H9 (cell line): ENCODE measurements around the gene CWC27. TPM values are rescaled to one million over a fixed set of nuclear protein-coding genes. Genes with fewer than 3 reads are reported as not detected.

ENCODE experiments used
- DNase-seq: peaks from one replicate; pipeline ENCODE4 v3.0.0-alpha.2; 2017
- H2AFZ ChIP-seq: one replicate; pipeline ENCODE4 v1.6.1; 2013; ENCODE audit warnings: mild to moderate bottlenecking, low read length, control low read depth, moderate library complexity
- H2AK5ac ChIP-seq: 2 replicates; pipeline ENCODE4 v1.6.1; 2013; ENCODE audit warnings: low read length, control low read depth, mixed read lengths; ENCODE audit not compliant: insufficient read length
- H2BK120ac ChIP-seq: one replicate; pipeline ENCODE4 v1.6.1; 2013; ENCODE audit warnings: low read depth, mild to moderate bottlenecking, low read length, control low read depth, inconsistent platforms; ENCODE audit not compliant: poor library complexity, severe bottlenecking
- H2BK12ac ChIP-seq: 2 replicates; pipeline ENCODE4 v1.6.1; 2013; ENCODE audit warnings: low read length, control low read depth, mixed read lengths, low read depth; ENCODE audit not compliant: insufficient read length
- H2BK15ac ChIP-seq: 2 replicates; pipeline ENCODE4 v1.6.1; 2013; ENCODE audit warnings: low read depth, low read length, control low read depth
- H2BK20ac ChIP-seq: one replicate; pipeline ENCODE4 v1.6.1; 2013; ENCODE audit warnings: low read depth, mild to moderate bottlenecking, low read length, control low read depth, inconsistent platforms; ENCODE audit not compliant: poor library complexity, severe bottlenecking
- H2BK5ac ChIP-seq: 2 replicates; pipeline ENCODE4 v1.6.1; 2013; ENCODE audit warnings: low read length, control low read depth, mixed read lengths; ENCODE audit not compliant: insufficient read length
- H3K14ac ChIP-seq: 2 replicates; pipeline ENCODE4 v1.6.1; 2013; ENCODE audit warnings: low read length, control low read depth; ENCODE audit not compliant: insufficient read depth
- H3K18ac ChIP-seq: 2 replicates; pipeline ENCODE4 v1.6.1; 2013; ENCODE audit warnings: low read depth, mild to moderate bottlenecking, mixed read lengths, low read length, control low read depth; ENCODE audit not compliant: insufficient read length
- H3K23ac ChIP-seq: 2 replicates; pipeline ENCODE4 v1.6.1; 2013; ENCODE audit warnings: low read length, control low read depth, mixed read lengths, low read depth; ENCODE audit not compliant: insufficient read length
- H3K23me2 ChIP-seq: 2 replicates; pipeline ENCODE4 v1.6.1; 2013; ENCODE audit warnings: low read depth, mild to moderate bottlenecking, mixed read lengths, low read length, control low read depth; ENCODE audit not compliant: insufficient read length, poor library complexity, severe bottlenecking
- H3K27ac ChIP-seq: 2 replicates; pipeline ENCODE4 v1.5.1; 2013; ENCODE audit warnings: low read length, control low read depth, mixed read lengths, low read depth; ENCODE audit not compliant: insufficient read length
- H3K27me3 ChIP-seq: 2 replicates; pipeline ENCODE4 v1.6.1; 2013; ENCODE audit warnings: low read length, control low read depth, inconsistent platforms; ENCODE audit not compliant: insufficient read depth
- H3K4ac ChIP-seq: 2 replicates; pipeline ENCODE4 v1.6.1; 2013; ENCODE audit warnings: low read depth, mild to moderate bottlenecking, control low read depth, inconsistent platforms, low read length, moderate library complexity
- H3K4me1 ChIP-seq: 2 replicates; pipeline ENCODE4 v1.6.1; 2013; ENCODE audit warnings: low read length, control low read depth, inconsistent platforms; ENCODE audit not compliant: insufficient read depth
- H3K4me2 ChIP-seq: 2 replicates; pipeline ENCODE4 v1.6.1; 2013; ENCODE audit warnings: low read length, control low read depth, mixed read lengths; ENCODE audit not compliant: insufficient read length, insufficient read depth
- H3K56ac ChIP-seq: 2 replicates; pipeline ENCODE4 v1.6.1; 2013; ENCODE audit warnings: low read depth, mild to moderate bottlenecking, mixed read lengths, low read length, control low read depth; ENCODE audit not compliant: insufficient read length
- H3K79me1 ChIP-seq: 2 replicates; pipeline ENCODE4 v1.6.1; 2013; ENCODE audit warnings: low read depth, mild to moderate bottlenecking, moderate library complexity, low read length, control low read depth, inconsistent platforms; ENCODE audit not compliant: insufficient read depth, poor library complexity, severe bottlenecking
- H3K79me2 ChIP-seq: 2 replicates; pipeline ENCODE4 v1.6.1; 2013; ENCODE audit warnings: low read length, control low read depth, inconsistent platforms; ENCODE audit not compliant: insufficient read depth
- H3K9ac ChIP-seq: 2 replicates; pipeline ENCODE4 v1.6.1; 2013; ENCODE audit warnings: low read length, control low read depth, mixed read lengths; ENCODE audit not compliant: insufficient read length; ENCODE audit errors: extremely low read depth
- H3K9me3 ChIP-seq: one replicate; pipeline ENCODE4 v1.6.1; 2013; ENCODE audit warnings: low read depth, low read length, inconsistent platforms; ENCODE audit not compliant: control insufficient read depth
- H3T11ph ChIP-seq: one replicate; pipeline ENCODE4 v1.6.1; 2013; ENCODE audit warnings: mild to moderate bottlenecking, low read length, control low read depth, inconsistent platforms
- H4K20me1 ChIP-seq: one replicate; pipeline ENCODE4 v1.6.1; 2013; ENCODE audit not compliant: control insufficient read depth, insufficient read length, insufficient read depth
- H4K5ac ChIP-seq: 2 replicates; pipeline ENCODE4 v1.6.1; 2013; ENCODE audit warnings: low read depth, mild to moderate bottlenecking, mixed read lengths, low read length, control low read depth; ENCODE audit not compliant: insufficient read length
- H4K8ac ChIP-seq: replicated peaks from 2 replicates; pipeline ENCODE4 v1.6.1; 2013; ENCODE audit warnings: low read length, control low read depth, mixed read lengths, low read depth; ENCODE audit not compliant: insufficient read length
- H4K91ac ChIP-seq: 2 replicates; pipeline ENCODE4 v1.6.1; 2013; ENCODE audit warnings: low read depth, mild to moderate bottlenecking, moderate library complexity, mixed read lengths, low read length, control low read depth; ENCODE audit not compliant: insufficient read length
- H3K27ac Mint-ChIP-seq, 3 experiments: 2 replicates in 2 of 3; 3 replicates in 1 of 3; pipeline ENCODE4 v1.8.0; 2020 to 2021; ENCODE audit warnings: mixed read lengths in 3 of 3, mild to moderate bottlenecking in 1 of 3, moderate library complexity in 1 of 3
- H3K27me3 Mint-ChIP-seq: 2 replicates; pipeline ENCODE4 v1.8.0; 2021; ENCODE audit warnings: low read depth, mild to moderate bottlenecking, moderate library complexity, mixed read lengths
- H3K36me3 Mint-ChIP-seq, 3 experiments: 2 replicates in 2 of 3; 3 replicates in 1 of 3; pipeline ENCODE4 v1.8.0; 2020 to 2021; ENCODE audit warnings: low read depth in 3 of 3, mixed read lengths in 3 of 3; ENCODE audit not compliant: insufficient read depth in 1 of 3
- H3K4me1 Mint-ChIP-seq, 2 experiments: 2 replicates each; pipeline ENCODE4 v1.8.0; 2020; ENCODE audit warnings: mixed read lengths in 2 of 2
- H3K4me3 Mint-ChIP-seq, 2 experiments: 2 replicates in 1 of 2; 3 replicates in 1 of 2; pipeline ENCODE4 v1.8.0; 2020 to 2021; ENCODE audit warnings: mild to moderate bottlenecking in 2 of 2, mixed read lengths in 2 of 2, moderate library complexity in 1 of 2
- H3K9me3 Mint-ChIP-seq, 2 experiments: 2 replicates in 1 of 2; 3 replicates in 1 of 2; pipeline ENCODE4 v1.8.0; 2020; ENCODE audit warnings: mild to moderate bottlenecking in 2 of 2, mixed read lengths in 2 of 2, moderate library complexity in 1 of 2
- WGBS: extraction: QIAGEN DNeasy Blood & Tissue Kit; methylation state at CpG from one replicate; pipeline ENCODE4 v1.1.7; 2013; ENCODE audit warnings: missing lambda C conversion rate, low lambda C conversion rate, mixed read lengths; ENCODE audit not compliant: insufficient read length; ENCODE audit errors: extremely low coverage; 5-methylcytosine and 5-hydroxymethylcytosine counted together
- total RNA-seq: library from RNA; stranded (reverse); gene quantifications from 2 replicates; pipeline ENCODE4 v1.2.1, GENCODE V29; 2021
- TF ChIP-seq, protein P1 (sequence below): fragments of 200-600 bp; sonication (generic); conservative IDR thresholded peaks from 3 replicates; pipeline ENCODE4 v1.8.0; 2021; ENCODE audit warnings: antibody characterized with exemption, mild to moderate bottlenecking

The CWC27 gene
- total RNA-seq, 1 experiment from 2014 or later, result 41.9 TPM

DNA sequence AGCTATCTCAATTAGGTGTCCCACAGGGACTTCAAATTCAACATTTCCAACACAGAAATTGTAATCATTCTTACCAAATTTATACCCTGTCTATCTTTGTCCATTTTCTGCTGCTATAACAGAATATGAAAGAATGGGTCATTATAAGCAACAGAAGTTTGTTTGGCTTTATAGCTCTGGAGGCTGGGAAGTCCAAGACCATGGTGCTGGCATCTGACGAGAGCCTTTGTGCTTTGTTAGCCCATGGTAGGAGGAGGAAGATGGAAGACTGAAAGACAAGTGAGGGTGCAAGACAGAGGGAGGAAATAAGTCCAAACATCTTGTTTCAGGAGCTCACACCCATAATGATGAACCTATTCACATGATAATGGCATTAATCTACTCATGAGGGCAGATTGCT is 72.2 kb downstream of the CWC27 start:
- H3K14ac ChIP-seq, result no peak overlapping the region
- H4K20me1 ChIP-seq, result no peaks in the 10 kb centered on the region
- no peak overlapping the region for H4K8ac ChIP-seq
- H3K9me3 ChIP-seq, result no peaks in the 10 kb centered on the region
- no peak overlapping the region for H3K18ac ChIP-seq
- H3K23ac ChIP-seq, result no peak overlapping the region
- H3K4me2 ChIP-seq, result no peak overlapping the region
- no peaks in the 10 kb centered on the region for H3K23me2 ChIP-seq
- no CpG with 5 or more reads among the region's 1 CpG for WGBS
- no peak overlapping the region for H2BK5ac ChIP-seq
- DNase-seq, result no peak
- no peak overlapping the region for H3T11ph ChIP-seq
- no peak overlapping the region for H3K4ac ChIP-seq
- no peak overlapping the region for H3K27ac ChIP-seq
- H2BK20ac ChIP-seq, result no peak overlapping the region
- H3K56ac ChIP-seq, result no peak overlapping the region
- H4K5ac ChIP-seq, result no peak overlapping the region
- Mint-ChIP-seq H3K27me3 (no peaks in the 10 kb centered on the region), H3K36me3 (peaks cover 21 to 48% (median 31%) of the 10 kb centered on the region in 3 experiments), H3K9me3 (peaks cover 10 to 11% of the 10 kb centered on the region in 2 experiments; a peak in 3 of 5 replicates), H3K27ac (no peak overlapping the region), H3K4me3 (no peak overlapping the region), H3K4me1 (peaks cover 4 to 12% of the 10 kb centered on the region in 2 experiments; a peak in 2 of 4 replicates)
- H2AK5ac ChIP-seq, result no peak overlapping the region
- no peak overlapping the region for H4K91ac ChIP-seq
- H3K79me1 ChIP-seq, result no peaks in the 10 kb centered on the region
- TF ChIP-seq, protein P1, sequence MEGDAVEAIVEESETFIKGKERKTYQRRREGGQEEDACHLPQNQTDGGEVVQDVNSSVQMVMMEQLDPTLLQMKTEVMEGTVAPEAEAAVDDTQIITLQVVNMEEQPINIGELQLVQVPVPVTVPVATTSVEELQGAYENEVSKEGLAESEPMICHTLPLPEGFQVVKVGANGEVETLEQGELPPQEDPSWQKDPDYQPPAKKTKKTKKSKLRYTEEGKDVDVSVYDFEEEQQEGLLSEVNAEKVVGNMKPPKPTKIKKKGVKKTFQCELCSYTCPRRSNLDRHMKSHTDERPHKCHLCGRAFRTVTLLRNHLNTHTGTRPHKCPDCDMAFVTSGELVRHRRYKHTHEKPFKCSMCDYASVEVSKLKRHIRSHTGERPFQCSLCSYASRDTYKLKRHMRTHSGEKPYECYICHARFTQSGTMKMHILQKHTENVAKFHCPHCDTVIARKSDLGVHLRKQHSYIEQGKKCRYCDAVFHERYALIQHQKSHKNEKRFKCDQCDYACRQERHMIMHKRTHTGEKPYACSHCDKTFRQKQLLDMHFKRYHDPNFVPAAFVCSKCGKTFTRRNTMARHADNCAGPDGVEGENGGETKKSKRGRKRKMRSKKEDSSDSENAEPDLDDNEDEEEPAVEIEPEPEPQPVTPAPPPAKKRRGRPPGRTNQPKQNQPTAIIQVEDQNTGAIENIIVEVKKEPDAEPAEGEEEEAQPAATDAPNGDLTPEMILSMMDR, result no peak
- H2AFZ ChIP-seq, result no peak overlapping the region
- no peak overlapping the region for H2BK12ac ChIP-seq
- no peak overlapping the region for H2BK15ac ChIP-seq
- no peaks in the 10 kb centered on the region for H3K79me2 ChIP-seq
- no peak overlapping the region for H2BK120ac ChIP-seq
- no peak overlapping the region for H3K9ac ChIP-seq
- H3K4me1 ChIP-seq, result no peaks in the 10 kb centered on the region
- no peaks in the 10 kb centered on the region; the same call in 1 of the 2 replicates for H3K27me3 ChIP-seq
